Stimulated activated naive CD8-positive, alpha-beta T cell treated with anti-CD3 and anti-CD28 coated beads, Interleukin-15, Interleukin-2, amounts not matched to agents 100 ng/mL and 50 ng/mL, for 24 hours (primary cell): ENCODE data around the gene VWC2L.

Source experiments
- H3K27ac Mint-ChIP-seq: one replicate; pipeline ENCODE4 v1.8.0; 2021; ENCODE audit warnings: mild to moderate bottlenecking, mixed read lengths
- H3K27me3 Mint-ChIP-seq: one replicate; pipeline ENCODE4 v1.8.0; 2021; ENCODE audit warnings: mixed read lengths
- H3K36me3 Mint-ChIP-seq: one replicate; pipeline ENCODE4 v1.8.0; 2021; ENCODE audit warnings: low read depth, mixed read lengths
- H3K4me1 Mint-ChIP-seq: one replicate; pipeline ENCODE4 v1.8.0; 2021; ENCODE audit warnings: low read depth, mixed read lengths
- H3K4me3 Mint-ChIP-seq: one replicate; pipeline ENCODE4 v1.8.0; 2021; ENCODE audit warnings: mild to moderate bottlenecking, mixed read lengths
- H3K9me3 Mint-ChIP-seq: one replicate; pipeline ENCODE4 v1.8.0; 2021; ENCODE audit warnings: mixed read lengths

Gene VWC2L

DNA sequence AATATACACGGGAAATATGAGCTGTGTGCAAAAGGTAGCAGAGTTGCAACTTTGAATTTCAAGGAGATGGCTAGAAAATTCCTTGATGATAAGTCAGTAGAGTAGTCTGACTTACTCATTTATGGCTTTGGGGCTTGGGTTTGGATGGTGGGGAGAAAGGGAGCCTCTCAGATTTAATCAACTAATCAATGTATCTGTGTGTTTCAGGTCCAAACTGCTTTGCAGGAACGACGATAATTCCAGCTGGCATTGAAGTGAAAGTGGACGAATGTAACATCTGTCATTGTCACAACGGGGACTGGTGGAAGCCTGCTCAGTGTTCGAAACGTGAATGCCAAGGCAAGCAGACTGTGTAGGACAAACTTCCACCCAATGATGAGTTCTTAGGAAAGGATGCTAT lies 164.6 kb downstream of the VWC2L start:
- peaks cover 12% of the 10 kb centered on the region for H3K4me1 Mint-ChIP-seq
- no peak overlapping the region for H3K4me3 Mint-ChIP-seq
- no peaks in the 10 kb centered on the region for H3K9me3 Mint-ChIP-seq
- H3K27ac Mint-ChIP-seq, result no peak overlapping the region
- H3K36me3 Mint-ChIP-seq, result no peaks in the 10 kb centered on the region
- no peaks in the 10 kb centered on the region for H3K27me3 Mint-ChIP-seq

DNA sequence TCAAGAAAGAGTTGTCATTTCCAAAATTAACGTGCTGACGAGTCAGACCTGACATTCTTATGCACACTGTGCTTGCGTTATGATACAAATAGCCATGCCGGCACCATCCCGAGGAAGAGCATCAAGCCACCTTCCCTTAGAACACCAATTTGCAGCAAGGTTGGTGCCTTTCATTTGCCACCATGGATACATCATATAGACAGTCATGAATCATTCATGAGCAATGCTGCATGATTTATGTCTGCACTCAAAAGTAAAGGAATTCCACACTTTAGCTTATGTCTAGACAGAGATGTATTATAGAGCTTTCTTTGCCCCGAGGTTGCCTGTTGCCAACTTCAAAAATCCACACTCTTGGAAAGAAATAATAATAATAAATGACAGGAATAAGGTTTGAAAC lies 166.9 kb downstream of the VWC2L start:
- no peak overlapping the region for H3K27ac Mint-ChIP-seq
- H3K9me3 Mint-ChIP-seq, result no peaks in the 10 kb centered on the region
- H3K27me3 Mint-ChIP-seq, result no peaks in the 10 kb centered on the region
- no peaks in the 10 kb centered on the region for H3K36me3 Mint-ChIP-seq
- H3K4me1 Mint-ChIP-seq, result peaks cover 12% of the 10 kb centered on the region
- no peak overlapping the region for H3K4me3 Mint-ChIP-seq

DNA sequence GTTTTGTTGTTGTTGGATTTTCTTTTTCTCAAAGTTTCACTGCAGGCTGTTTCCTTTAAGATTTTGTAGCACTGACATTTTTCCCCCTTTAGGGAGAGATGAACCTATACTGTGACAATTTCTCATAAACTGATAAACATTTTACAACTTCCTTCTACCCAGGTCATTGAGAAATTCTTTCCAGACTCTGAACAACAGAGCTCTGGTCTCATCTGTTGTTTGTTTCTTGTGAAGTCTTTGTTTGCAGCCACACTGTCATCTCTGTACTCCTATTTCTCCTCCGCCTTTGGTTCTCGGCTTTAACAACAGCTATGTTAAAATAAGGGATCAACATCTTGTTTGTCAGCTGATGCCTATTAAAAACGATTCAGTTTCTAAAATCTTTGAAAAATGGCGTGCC lies 167.6 kb downstream of the VWC2L start:
- Mint-ChIP-seq H3K4me1 (peaks cover 12% of the 10 kb centered on the region), H3K27me3 (no peaks in the 10 kb centered on the region), H3K27ac (no peak overlapping the region), H3K4me3 (no peak overlapping the region), H3K36me3 (no peaks in the 10 kb centered on the region), H3K9me3 (no peaks in the 10 kb centered on the region)

DNA sequence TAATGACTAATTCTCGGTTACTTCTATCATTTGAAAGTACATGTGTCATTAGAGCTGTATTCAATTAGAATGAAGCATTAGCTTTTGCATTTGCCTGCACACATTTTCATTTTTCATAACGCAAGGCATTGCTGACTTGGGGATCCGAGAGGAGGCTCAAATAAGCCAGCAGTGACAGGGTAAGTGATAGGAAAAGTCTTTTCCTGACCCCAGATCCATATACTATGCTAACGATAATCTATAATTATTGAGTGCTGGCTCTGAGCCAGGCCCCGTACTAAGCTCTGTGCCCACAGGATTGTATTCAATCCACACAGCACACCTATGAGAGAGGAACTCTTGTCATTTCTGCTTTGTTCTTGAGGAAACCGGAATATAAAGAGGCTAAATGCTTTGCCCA lies 168.2 kb downstream of the VWC2L start:
- no peak overlapping the region for H3K27ac Mint-ChIP-seq
- H3K9me3 Mint-ChIP-seq, result no peaks in the 10 kb centered on the region
- no peak overlapping the region for H3K4me3 Mint-ChIP-seq
- H3K4me1 Mint-ChIP-seq, result peaks cover 12% of the 10 kb centered on the region
- no peaks in the 10 kb centered on the region for H3K27me3 Mint-ChIP-seq
- no peaks in the 10 kb centered on the region for H3K36me3 Mint-ChIP-seq

DNA sequence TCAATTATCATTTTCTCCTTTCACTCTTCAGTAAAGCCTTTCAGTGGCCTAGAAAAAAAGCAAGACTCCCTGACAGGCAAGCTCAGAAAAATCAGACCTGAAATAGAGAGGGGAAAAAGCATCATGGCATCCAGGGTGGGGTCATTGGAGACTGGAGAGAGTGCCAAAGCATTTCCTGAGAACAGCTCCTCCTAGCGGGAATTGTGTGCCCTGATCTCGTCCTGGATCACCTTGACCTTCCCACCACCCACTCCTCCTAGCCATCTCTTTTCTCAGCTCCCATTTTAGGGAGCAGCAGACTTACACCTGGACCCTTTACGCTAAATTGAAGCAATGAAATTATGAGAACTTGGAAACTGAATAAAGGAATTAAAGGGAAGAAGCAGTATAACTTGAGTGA lies 176.6 kb downstream of the VWC2L start:
- H3K36me3 Mint-ChIP-seq, result no peaks in the 10 kb centered on the region
- H3K4me1 Mint-ChIP-seq, result no peaks in the 10 kb centered on the region
- H3K9me3 Mint-ChIP-seq, result no peaks in the 10 kb centered on the region
- no peaks in the 10 kb centered on the region for H3K27me3 Mint-ChIP-seq
- H3K27ac Mint-ChIP-seq, result no peak overlapping the region
- no peak overlapping the region for H3K4me3 Mint-ChIP-seq

DNA sequence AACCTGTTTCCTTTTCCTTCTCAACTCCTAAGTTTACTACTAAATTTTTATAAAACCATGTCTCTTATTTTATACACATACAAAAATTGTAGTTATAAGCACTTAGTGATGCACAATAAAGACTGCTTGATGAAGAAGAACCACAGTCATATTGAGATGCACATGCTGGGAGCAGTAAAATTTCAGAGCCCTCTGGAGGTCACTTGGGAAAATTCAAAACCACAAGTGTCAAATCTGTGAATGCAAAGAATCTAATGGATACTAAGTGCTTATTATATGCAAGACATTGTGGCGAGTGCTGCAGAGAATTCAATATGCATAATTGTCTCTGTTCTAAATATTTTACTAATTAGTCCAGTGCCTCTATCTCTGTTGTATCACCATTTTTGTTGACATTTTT lies 180.5 kb downstream of the VWC2L start:
- no peaks in the 10 kb centered on the region for H3K27me3 Mint-ChIP-seq
- H3K4me1 Mint-ChIP-seq, result no peaks in the 10 kb centered on the region
- no peak overlapping the region for H3K27ac Mint-ChIP-seq
- no peaks in the 10 kb centered on the region for H3K9me3 Mint-ChIP-seq
- no peak overlapping the region for H3K4me3 Mint-ChIP-seq
- H3K36me3 Mint-ChIP-seq, result no peaks in the 10 kb centered on the region

DNA sequence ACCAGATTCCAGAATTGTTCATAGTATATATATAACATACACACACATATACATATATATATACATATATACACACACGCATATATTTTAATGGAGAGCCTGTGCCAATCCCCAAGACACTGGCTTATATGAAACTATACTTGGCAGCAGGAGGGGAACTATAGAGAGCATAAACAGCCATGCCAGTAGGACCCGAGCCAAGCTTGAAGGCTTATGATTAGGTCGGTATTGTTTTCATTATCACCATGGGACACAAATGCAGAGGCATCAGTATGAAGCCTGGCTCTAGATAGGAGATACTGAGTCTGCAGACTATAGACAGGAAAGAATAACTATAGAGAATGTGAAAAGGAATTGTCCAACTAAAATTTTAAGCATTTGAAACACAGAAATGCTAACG lies 181.2 kb downstream of the VWC2L start:
- Mint-ChIP-seq H3K9me3 (no peaks in the 10 kb centered on the region), H3K4me1 (no peaks in the 10 kb centered on the region), H3K27me3 (no peaks in the 10 kb centered on the region), H3K27ac (no peak overlapping the region), H3K4me3 (no peak overlapping the region), H3K36me3 (no peaks in the 10 kb centered on the region)

DNA sequence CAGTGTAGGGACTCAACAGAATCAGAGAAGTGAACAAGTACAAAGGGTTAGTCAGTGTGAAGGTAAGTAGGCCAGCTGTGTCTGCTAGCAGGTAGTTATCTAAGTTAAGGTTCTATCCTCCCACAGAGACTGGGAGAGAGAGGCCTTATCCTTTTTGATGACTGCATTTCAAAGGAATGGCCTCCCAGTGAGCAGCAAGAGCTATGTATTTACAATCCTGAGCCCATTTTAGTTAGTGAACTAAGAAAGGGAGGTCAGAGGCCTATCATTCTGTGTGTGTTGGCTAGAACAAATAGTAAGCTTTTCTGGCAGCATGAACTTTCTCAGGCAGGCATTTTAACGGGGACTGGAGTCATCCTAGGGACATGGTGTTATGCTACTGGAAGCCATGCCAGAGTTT lies 182.9 kb downstream of the VWC2L start:
- Mint-ChIP-seq H3K4me3 (no peak overlapping the region), H3K9me3 (no peaks in the 10 kb centered on the region), H3K27ac (no peak overlapping the region), H3K36me3 (no peaks in the 10 kb centered on the region), H3K27me3 (no peaks in the 10 kb centered on the region), H3K4me1 (no peaks in the 10 kb centered on the region)

DNA sequence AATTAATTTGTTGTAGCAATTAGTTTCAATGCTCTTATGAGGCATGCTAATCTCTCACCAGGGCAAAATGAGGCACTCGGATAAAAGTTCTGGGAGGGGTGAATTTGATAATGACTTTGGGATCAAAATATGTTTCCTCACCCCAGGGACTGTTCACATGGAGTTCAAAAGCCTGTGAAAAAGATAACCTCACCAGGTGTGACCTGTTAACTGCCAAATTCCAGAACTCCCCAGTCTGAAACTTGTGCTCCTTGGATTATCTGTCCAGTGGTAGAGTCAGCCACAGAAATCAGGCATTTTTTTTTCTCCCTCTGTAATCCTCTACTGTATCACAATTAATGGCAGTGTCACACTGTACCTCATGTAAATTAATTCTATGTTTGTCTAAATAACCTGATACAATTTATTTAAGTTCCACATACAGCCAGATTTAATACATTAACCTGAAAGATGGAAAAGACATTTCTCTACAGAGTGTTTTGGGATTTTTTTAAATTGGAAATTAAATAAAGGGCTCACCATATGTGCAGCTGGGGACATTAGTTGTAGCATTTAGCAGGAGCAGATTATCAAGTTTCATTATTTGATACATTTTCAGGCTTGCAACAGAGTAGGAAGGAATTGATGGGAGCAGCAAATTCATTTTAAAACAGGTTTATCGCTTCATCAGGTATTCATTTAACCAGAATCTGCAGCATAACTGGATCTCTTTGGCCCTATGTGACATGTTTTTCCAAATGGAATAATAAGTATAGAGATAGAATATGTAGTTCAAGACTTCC lies 191.2 kb downstream of the VWC2L start:
- H3K27ac Mint-ChIP-seq, result no peak overlapping the region

DNA sequence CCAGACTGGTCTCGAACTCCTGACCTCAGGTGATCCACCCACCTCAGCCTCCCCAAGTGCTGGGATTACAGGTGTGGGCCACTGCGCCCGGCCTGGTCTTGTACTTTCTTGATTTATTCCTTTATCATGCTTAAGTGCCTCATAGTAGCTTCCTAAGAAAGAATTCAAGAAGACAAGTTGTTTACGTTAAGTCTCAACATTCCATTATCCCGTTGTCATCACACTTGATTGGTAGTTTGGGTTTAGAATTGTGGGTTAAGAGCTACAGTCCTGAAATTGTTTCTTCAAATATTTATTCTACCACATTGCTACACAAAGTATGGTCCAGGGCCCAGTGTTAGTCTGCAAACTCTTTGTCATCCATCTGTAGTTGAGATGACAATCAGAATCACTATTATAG lies 194.0 kb downstream of the VWC2L start:
- H3K27ac Mint-ChIP-seq, result no peak overlapping the region
- H3K4me1 Mint-ChIP-seq, result no peaks in the 10 kb centered on the region
- H3K36me3 Mint-ChIP-seq, result no peaks in the 10 kb centered on the region
- H3K27me3 Mint-ChIP-seq, result no peaks in the 10 kb centered on the region
- H3K4me3 Mint-ChIP-seq, result no peak overlapping the region
- no peaks in the 10 kb centered on the region for H3K9me3 Mint-ChIP-seq

More for the DNA sequence above, 191.2 kb downstream of the VWC2L start:
- Mint-ChIP-seq H3K9me3 (no peaks in the 10 kb centered on the region), H3K36me3 (no peaks in the 10 kb centered on the region), H3K4me3 (no peak overlapping the region), H3K4me1 (no peaks in the 10 kb centered on the region), H3K27me3 (no peaks in the 10 kb centered on the region)

DNA sequence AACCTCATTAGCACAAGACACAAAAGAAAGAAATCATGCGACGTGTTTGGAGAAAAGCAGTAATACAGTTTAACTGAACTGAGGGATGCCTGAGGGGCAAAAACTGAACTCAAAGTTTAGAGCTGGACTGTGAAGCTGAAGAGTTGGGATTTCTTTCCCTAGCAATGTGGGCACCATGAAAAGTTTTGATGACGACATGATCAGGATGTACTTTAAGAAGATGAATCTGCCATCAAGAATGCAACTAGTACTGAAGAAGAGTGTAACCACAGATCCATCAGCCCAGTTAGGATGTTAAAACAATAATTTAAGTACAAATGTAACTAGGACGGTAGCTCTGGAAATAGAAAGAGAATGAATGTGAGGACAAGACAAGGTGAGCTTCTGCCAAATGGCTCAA lies 196.2 kb downstream of the VWC2L start:
- Mint-ChIP-seq H3K27me3 (no peaks in the 10 kb centered on the region), H3K4me3 (no peak overlapping the region), H3K9me3 (no peaks in the 10 kb centered on the region), H3K36me3 (no peaks in the 10 kb centered on the region), H3K4me1 (no peaks in the 10 kb centered on the region), H3K27ac (no peak overlapping the region)

DNA sequence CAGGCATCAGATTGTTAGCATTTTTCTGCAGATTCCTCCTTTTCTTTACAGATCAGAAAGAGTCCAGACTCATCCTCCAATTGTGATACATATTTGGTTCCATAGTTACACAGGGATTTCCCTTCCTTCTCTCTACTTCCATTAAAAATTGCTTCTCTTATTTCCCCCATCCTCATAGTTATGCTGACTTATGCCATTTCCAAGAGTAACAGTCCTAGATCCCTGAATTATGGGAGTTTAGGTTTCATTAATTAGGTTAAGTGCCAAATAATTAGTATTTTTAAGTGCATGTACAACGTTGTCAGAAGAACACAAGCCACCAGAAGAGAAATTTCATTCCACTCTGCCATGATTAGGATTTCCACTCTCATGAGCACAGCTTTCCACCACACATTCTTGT lies 200.2 kb downstream of the VWC2L start:
- H3K27ac Mint-ChIP-seq, result no peak overlapping the region
- no peaks in the 10 kb centered on the region for H3K36me3 Mint-ChIP-seq
- H3K27me3 Mint-ChIP-seq, result no peaks in the 10 kb centered on the region
- H3K4me3 Mint-ChIP-seq, result no peak overlapping the region
- no peaks in the 10 kb centered on the region for H3K9me3 Mint-ChIP-seq
- H3K4me1 Mint-ChIP-seq, result no peaks in the 10 kb centered on the region

DNA sequence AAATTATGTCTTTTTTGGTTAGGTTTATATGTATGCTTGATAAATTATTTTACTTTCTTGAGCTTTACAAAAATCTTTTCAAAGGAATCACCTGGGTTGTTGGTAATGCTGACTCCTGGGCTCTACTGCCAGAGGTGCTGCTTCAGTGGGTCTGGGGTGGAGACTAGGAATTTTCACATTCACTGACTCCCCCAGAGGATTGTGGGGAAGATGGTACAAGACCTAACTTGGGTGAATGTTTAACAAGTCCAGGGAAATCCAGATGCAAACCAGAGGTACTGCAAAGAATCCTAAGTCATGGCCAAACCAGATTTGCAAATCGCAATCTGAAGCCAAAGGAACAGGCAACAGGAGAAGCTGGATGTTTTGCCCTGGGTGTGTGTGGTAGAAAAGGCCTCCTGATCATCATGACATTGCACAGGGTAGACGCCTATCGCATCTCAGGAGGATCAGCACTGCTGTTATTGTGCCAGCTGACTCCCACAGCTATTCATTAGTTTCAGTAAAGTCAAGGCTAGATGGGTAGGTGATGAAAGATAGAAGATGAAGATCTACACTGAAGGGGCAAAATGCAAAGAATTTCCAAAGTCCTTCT lies 213.4 kb downstream of the VWC2L start:
- Mint-ChIP-seq H3K4me3 (no peak overlapping the region), H3K36me3 (no peaks in the 10 kb centered on the region), H3K9me3 (peaks cover 1% of the 10 kb centered on the region), H3K27ac (no peak overlapping the region), H3K4me1 (no peaks in the 10 kb centered on the region), H3K27me3 (no peaks in the 10 kb centered on the region)

DNA sequence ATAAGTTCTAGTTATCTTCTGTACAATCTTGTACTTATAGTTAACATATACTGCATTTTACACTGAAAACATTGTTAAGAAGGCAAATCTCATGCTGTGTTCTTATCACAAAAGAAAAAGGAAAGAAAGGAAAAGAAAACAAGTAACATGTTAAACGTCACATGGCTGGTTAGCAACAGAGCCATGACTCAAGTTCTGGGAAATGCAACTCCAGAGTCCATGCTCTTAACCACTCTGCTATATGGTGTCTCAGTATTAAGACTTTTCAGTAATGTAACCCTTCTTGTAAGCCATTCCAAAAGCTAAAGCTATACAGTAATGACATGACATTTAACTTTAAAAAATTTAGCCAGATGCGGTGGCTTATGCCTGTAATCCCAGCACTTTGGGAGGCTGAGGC lies 217.2 kb downstream of the VWC2L start:
- Mint-ChIP-seq H3K4me1 (no peaks in the 10 kb centered on the region), H3K27me3 (no peaks in the 10 kb centered on the region), H3K27ac (no peak overlapping the region), H3K9me3 (peaks cover 4% of the 10 kb centered on the region), H3K36me3 (no peaks in the 10 kb centered on the region), H3K4me3 (no peak overlapping the region)
